Mesendoderm (in vitro differentiated cells): Measurements from ENCODE around the gene SLC8A1.
A peak's percentile ranks its signal among the peaks of the same experiment; 100 is the strongest.

ENCODE experiments used
- DNase-seq: peaks from one replicate; pipeline ENCODE4 v3.0.0; 2013
- H2AK5ac ChIP-seq: 2 replicates; pipeline ENCODE4 v1.6.1; 2013; ENCODE audit warnings: low read length, inconsistent platforms
- H2BK120ac ChIP-seq: 2 replicates; pipeline ENCODE4 v1.6.1; 2013; ENCODE audit warnings: low read depth, mild to moderate bottlenecking, low read length, moderate library complexity, mixed read lengths
- H2BK15ac ChIP-seq: replicated peaks from 2 replicates; pipeline ENCODE4 v1.6.1; 2013; ENCODE audit warnings: low read depth, mild to moderate bottlenecking, moderate library complexity
- H2BK5ac ChIP-seq: 2 replicates; pipeline ENCODE4 v1.6.1; 2013; ENCODE audit warnings: low read length, inconsistent platforms
- H3K18ac ChIP-seq: 2 replicates; pipeline ENCODE4 v1.6.1; 2013; ENCODE audit warnings: mild to moderate bottlenecking, low read length, mixed read lengths
- H3K23ac ChIP-seq: one replicate; pipeline ENCODE4 v1.6.1; 2013; ENCODE audit warnings: low read length
- H3K27ac ChIP-seq: 2 replicates; pipeline ENCODE4 v1.5.1; 2013; ENCODE audit warnings: low read depth, mild to moderate bottlenecking, inconsistent platforms, low read length, moderate library complexity
- H3K27me3 ChIP-seq: 2 replicates; pipeline ENCODE4 v1.6.1; 2013; ENCODE audit warnings: low read length, control low read depth, mild to moderate bottlenecking, inconsistent platforms; ENCODE audit not compliant: insufficient read depth, poor library complexity
- H3K36me3 ChIP-seq: 2 replicates; pipeline ENCODE4 v1.6.1; 2013; ENCODE audit warnings: low read length, inconsistent platforms; ENCODE audit not compliant: control insufficient read depth, insufficient read depth
- H3K4ac ChIP-seq: one replicate; pipeline ENCODE4 v1.6.1; 2013; ENCODE audit warnings: low read depth, mild to moderate bottlenecking, low read length, moderate library complexity
- H3K4me1 ChIP-seq: 2 replicates; pipeline ENCODE4 v1.6.1; 2013; ENCODE audit warnings: low read depth, low read length, inconsistent platforms; ENCODE audit not compliant: control insufficient read depth
- H3K4me2 ChIP-seq: 2 replicates; pipeline ENCODE4 v1.6.1; 2013; ENCODE audit warnings: low read length
- H3K4me3 ChIP-seq: 2 replicates; pipeline ENCODE4 v1.5.1; 2013; ENCODE audit warnings: mild to moderate bottlenecking, low read length
- H3K56ac ChIP-seq: one replicate; pipeline ENCODE4 v1.6.1; 2013; ENCODE audit warnings: low read length
- H3K79me1 ChIP-seq: 2 replicates; pipeline ENCODE4 v1.6.1; 2013; ENCODE audit warnings: low read length, inconsistent platforms
- H3K79me2 ChIP-seq: 2 replicates; pipeline ENCODE4 v1.6.1; 2013; ENCODE audit warnings: mild to moderate bottlenecking, low read length; ENCODE audit not compliant: control insufficient read depth, insufficient read depth
- H3K9ac ChIP-seq: 2 replicates; pipeline ENCODE4 v1.6.1; 2013; ENCODE audit warnings: low read length, inconsistent platforms
- H4K5ac ChIP-seq: one replicate; pipeline ENCODE4 v1.6.1; 2013; ENCODE audit warnings: low read length
- H4K8ac ChIP-seq: one replicate; pipeline ENCODE4 v1.6.1; 2013; ENCODE audit warnings: low read depth, mild to moderate bottlenecking, control low read depth, low read length, moderate library complexity
- WGBS: extraction: QIAGEN DNeasy Blood & Tissue Kit; methylation state at CpG from one replicate; pipeline ENCODE4 v1.1.7; 2013; ENCODE audit warnings: low lambda C conversion rate, missing lambda C conversion rate; ENCODE audit not compliant: insufficient coverage; ENCODE audit errors: extremely low coverage; 5-methylcytosine and 5-hydroxymethylcytosine counted together

The SLC8A1 gene

DNA sequence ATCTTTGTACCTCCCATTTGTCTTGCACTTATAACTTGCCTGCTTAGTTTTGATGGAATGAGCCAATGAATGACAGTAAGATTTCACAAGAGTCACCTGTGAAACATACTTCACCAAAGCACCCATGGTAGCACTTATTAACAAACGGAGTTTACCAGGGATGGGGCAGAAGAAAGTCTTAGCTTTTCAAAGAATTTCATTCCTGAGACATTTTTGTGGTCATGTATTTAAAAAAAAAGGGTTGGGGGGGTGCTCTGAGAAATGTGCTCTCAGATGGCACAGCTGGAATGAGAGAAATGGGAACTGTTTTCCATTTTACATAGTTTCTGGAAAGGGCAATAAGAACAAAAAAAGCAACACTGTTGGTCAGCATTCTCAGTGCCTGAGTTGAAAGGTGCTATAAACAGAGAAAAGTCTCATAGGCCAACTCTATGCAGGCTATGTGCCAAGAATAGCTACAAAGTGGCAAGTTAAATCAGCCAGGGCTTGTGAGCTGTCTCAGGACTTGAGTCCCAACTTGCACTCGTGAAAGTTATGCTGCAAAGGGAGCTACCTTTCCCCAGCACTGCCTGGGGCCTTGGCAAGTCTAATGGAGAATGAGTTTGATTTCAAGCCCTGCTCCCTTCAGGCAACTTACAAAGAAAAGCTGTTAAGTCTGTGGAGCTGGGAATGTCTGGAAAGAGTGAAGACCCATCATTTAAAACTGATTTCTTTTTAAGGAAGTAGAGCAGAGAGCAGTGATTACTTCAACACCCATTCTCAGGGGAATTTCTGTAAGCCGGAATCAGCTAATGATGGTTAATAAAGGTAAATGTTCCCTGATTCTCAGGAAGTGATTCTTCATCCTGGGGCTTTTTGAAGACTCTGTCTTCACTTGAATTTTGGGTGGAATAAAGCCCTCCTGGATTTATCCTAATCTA lies 170.6 kb downstream of the SLC8A1 start:
- no peak overlapping the region for H2BK120ac ChIP-seq
- WGBS, result no CpG with 5 or more reads among the region's 3 CpGs
- no peak overlapping the region for H3K4me2 ChIP-seq
- H3K4ac ChIP-seq, result no peak overlapping the region
- no peak overlapping the region for H3K27ac ChIP-seq
- H3K56ac ChIP-seq, result no peak overlapping the region
- H3K18ac ChIP-seq, result no peak overlapping the region
- H3K23ac ChIP-seq, result no peak overlapping the region
- H3K4me3 ChIP-seq, result no peak overlapping the region
- no peak overlapping the region for H4K5ac ChIP-seq
- H3K36me3 ChIP-seq, result no peaks in the 10 kb centered on the region
- no peak overlapping the region for H2AK5ac ChIP-seq
- H2BK5ac ChIP-seq, result no peak overlapping the region
- H3K79me1 ChIP-seq, result no peaks in the 10 kb centered on the region
- H3K9ac ChIP-seq, result no peak overlapping the region
- H3K27me3 ChIP-seq, result no peaks in the 10 kb centered on the region
- H3K79me2 ChIP-seq, result no peaks in the 10 kb centered on the region
- peak; percentile 38 for DNase-seq
- no peak overlapping the region for H2BK15ac ChIP-seq
- no peaks in the 10 kb centered on the region for H3K4me1 ChIP-seq
- no peak overlapping the region for H4K8ac ChIP-seq

DNA sequence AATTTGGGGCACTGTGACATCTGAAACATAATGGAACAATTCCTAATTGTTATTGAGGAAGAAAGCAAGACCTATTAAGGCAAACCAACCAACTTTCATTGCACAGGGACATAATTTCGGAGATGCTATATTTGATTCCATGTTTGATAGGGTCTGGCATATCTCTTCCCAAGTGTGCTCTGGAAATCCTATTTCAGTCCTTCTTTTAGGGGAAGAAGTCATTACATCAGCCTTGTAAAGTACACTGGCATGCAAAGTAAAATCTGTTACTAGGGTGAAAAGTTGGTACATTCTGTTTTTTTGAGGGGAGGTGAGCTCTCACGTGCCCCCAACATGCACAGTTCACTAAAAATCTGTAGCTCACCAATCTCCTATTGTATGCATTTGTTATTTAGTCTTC lies 172.4 kb downstream of the SLC8A1 start:
- Histone ChIP-seq H3K56ac (no peak overlapping the region), H4K5ac (no peak overlapping the region), H3K79me1 (no peaks in the 10 kb centered on the region), H3K27ac (no peak overlapping the region), H4K8ac (no peak overlapping the region), H3K79me2 (no peaks in the 10 kb centered on the region), H3K27me3 (no peaks in the 10 kb centered on the region), H3K23ac (no peak overlapping the region), H3K9ac (no peak overlapping the region), H3K4me3 (no peak overlapping the region), H2AK5ac (no peak overlapping the region), H2BK5ac (no peak overlapping the region), H3K4me2 (no peak overlapping the region), H2BK15ac (no peak overlapping the region), H3K36me3 (no peaks in the 10 kb centered on the region), H3K18ac (no peak overlapping the region), H3K4me1 (no peaks in the 10 kb centered on the region), H3K4ac (no peak overlapping the region), H2BK120ac (no peak overlapping the region)
- WGBS, result no CpG with 5 or more reads among the region's 2 CpGs
- DNase-seq, result no peak

DNA sequence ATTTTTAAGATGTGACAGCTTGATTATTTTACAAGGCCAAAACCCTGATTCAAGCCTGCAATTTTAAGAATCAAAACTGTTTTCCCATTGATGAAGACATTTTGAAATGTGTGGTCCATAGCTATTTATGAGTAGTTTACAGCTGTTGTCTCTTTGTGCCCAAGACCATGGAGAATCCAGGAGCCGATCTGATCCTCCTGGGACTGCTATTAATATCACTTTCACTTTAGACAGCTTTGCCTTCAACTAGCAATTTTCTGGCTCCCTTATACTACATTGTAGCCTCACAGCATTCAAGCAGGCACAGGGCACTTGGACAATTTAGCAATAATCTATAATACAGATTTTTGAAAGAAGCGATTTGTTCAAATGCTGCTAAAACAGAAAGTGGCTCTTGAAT lies 172.9 kb downstream of the SLC8A1 start:
- Histone ChIP-seq H3K36me3 (no peaks in the 10 kb centered on the region), H3K56ac (no peak overlapping the region), H2BK5ac (no peak overlapping the region), H4K5ac (no peak overlapping the region), H3K79me1 (no peaks in the 10 kb centered on the region), H3K4me2 (no peak overlapping the region), H2BK15ac (no peak overlapping the region), H4K8ac (no peak overlapping the region), H3K4me1 (no peaks in the 10 kb centered on the region), H3K27me3 (no peaks in the 10 kb centered on the region), H3K4ac (no peak overlapping the region), H3K9ac (no peak overlapping the region), H3K4me3 (no peak overlapping the region), H3K23ac (no peak overlapping the region), H2AK5ac (no peak overlapping the region), H2BK120ac (no peak overlapping the region), H3K18ac (no peak overlapping the region), H3K27ac (no peak overlapping the region), H3K79me2 (no peaks in the 10 kb centered on the region)
- no peak for DNase-seq
- no CpG with 5 or more reads among the region's 2 CpGs for WGBS

GRCh38 chr2:40276076-40276475 lies 175.8 kb downstream of the SLC8A1 start:
- Histone ChIP-seq H3K4me3 (no peak overlapping the region), H2BK15ac (no peak overlapping the region), H3K4ac (no peak overlapping the region), H3K36me3 (no peaks in the 10 kb centered on the region), H3K9ac (no peak overlapping the region), H3K56ac (no peak overlapping the region), H3K4me2 (no peak overlapping the region), H3K27ac (no peak overlapping the region), H3K79me1 (no peaks in the 10 kb centered on the region), H2BK5ac (no peak overlapping the region), H2BK120ac (no peak overlapping the region), H3K27me3 (no peaks in the 10 kb centered on the region), H4K5ac (no peak overlapping the region), H3K18ac (no peak overlapping the region), H2AK5ac (no peak overlapping the region), H3K4me1 (peaks cover 3% of the 10 kb centered on the region), H4K8ac (no peak overlapping the region), H3K23ac (no peak overlapping the region), H3K79me2 (no peaks in the 10 kb centered on the region)
- no CpG with 5 or more reads among the region's 1 CpG for WGBS
- DNase-seq, result no peak

DNA sequence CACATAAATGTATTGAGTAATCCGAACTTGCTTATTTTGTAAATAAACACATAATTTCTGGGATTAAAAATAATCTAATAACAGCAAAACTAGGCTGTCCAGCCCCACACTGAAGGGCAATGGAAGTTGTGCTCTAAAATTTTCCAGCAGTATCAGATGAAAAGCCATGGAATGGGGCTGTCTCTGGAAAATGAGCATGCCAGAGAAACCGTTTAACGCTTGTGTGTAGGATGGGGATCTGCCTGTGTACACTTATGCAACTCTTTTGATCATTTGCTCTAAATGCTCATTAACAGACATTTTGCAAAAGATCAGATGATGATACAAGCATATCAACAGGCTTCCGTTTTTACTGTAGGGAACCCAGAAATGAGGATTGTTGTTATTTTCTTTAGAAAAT lies 177.6 kb downstream of the SLC8A1 start:
- Histone ChIP-seq H3K56ac (no peak overlapping the region), H3K9ac (no peak overlapping the region), H3K4me2 (no peak overlapping the region), H3K4me3 (no peak overlapping the region), H3K27me3 (no peaks in the 10 kb centered on the region), H2BK120ac (no peak overlapping the region), H3K79me1 (no peaks in the 10 kb centered on the region), H4K8ac (no peak overlapping the region), H2BK15ac (no peak overlapping the region), H3K4me1 (peaks cover 3% of the 10 kb centered on the region), H3K18ac (no peak overlapping the region), H2BK5ac (no peak overlapping the region), H3K4ac (no peak overlapping the region), H3K79me2 (no peaks in the 10 kb centered on the region), H4K5ac (no peak overlapping the region), H3K36me3 (no peaks in the 10 kb centered on the region), H3K23ac (no peak overlapping the region), H3K27ac (no peak overlapping the region), H2AK5ac (no peak overlapping the region)
- no peak for DNase-seq
- WGBS, result no CpG with 5 or more reads among the region's 4 CpGs
